Epithelial cell of proximal tubule (primary cell): Measurements from ENCODE around the gene FAM149A. TPM values are rescaled to one million over a fixed set of nuclear protein-coding genes. Genes with fewer than 3 reads are reported as not detected.

ENCODE experiments used
- DNase-seq: peaks from one replicate; pipeline ENCODE4 v3.0.0-alpha.2; 2011; ENCODE audit warnings: low read depth
- H3K4me3 ChIP-seq: 2 replicates; pipeline ENCODE4 v1.5.1; 2011; ENCODE audit warnings: low read depth, mild to moderate bottlenecking, low read length
- total RNA-seq: library from RNA; depleted of rRNA; stranded (reverse); fragments of >200 nt; gene quantifications from 2 replicates; pipeline ENCODE4 v1.2.3, GENCODE V29; 2015
- TF ChIP-seq, protein P1 (sequence below): conservative IDR thresholded peaks from 2 replicates; pipeline ENCODE4 v1.5.1; 2012; ENCODE audit warnings: low read depth, mild to moderate bottlenecking, low read length

Gene FAM149A
- total RNA-seq, 1 donor from 2014 or later = 25.1 TPM

DNA sequence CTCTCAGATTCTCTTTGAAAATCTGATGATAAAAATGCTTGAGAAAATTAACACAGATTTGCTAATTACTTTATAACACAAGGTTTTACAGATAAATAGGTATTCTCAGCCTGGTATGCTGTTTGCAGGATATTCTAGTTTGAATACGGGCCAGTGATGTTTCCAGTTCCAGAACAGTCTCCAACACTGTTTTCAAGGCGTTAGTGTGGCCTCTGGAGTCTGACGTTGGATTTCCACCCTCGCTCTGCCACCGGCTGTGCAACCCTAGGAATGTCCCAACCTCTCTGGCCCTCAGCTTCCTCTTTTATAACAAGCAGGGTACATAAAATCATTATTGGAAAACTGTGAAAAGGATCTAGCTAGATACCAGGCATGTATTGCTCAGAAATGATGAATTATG, 63.1 kb downstream of the FAM149A start:
- no peak for DNase-seq
- TF ChIP-seq, protein P1, sequence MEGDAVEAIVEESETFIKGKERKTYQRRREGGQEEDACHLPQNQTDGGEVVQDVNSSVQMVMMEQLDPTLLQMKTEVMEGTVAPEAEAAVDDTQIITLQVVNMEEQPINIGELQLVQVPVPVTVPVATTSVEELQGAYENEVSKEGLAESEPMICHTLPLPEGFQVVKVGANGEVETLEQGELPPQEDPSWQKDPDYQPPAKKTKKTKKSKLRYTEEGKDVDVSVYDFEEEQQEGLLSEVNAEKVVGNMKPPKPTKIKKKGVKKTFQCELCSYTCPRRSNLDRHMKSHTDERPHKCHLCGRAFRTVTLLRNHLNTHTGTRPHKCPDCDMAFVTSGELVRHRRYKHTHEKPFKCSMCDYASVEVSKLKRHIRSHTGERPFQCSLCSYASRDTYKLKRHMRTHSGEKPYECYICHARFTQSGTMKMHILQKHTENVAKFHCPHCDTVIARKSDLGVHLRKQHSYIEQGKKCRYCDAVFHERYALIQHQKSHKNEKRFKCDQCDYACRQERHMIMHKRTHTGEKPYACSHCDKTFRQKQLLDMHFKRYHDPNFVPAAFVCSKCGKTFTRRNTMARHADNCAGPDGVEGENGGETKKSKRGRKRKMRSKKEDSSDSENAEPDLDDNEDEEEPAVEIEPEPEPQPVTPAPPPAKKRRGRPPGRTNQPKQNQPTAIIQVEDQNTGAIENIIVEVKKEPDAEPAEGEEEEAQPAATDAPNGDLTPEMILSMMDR = no peak
- no peak overlapping the region for H3K4me3 ChIP-seq

DNA sequence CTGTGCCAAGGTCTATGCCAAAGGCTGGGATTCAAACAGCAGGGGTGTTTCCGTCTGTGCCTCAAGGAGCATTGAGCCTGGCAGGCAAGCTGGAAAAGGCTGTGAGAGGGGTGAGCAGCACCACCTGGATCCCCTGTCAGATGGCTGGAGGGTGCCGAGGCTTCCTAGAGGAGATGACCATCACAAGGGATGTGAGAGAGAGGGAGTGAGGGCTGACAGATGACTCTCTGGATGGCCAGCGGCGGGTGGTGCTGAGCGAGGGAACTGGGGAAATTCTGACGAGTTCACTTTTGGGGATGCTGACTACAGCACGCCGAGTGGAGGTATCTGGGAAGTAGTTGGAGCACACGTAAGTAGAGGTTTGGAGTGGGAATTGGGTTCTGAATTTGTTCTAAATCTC, 64.2 kb downstream of the FAM149A start:
- no peak overlapping the region for H3K4me3 ChIP-seq
- no peak for DNase-seq
- TF ChIP-seq, protein P1 = no peak

DNA sequence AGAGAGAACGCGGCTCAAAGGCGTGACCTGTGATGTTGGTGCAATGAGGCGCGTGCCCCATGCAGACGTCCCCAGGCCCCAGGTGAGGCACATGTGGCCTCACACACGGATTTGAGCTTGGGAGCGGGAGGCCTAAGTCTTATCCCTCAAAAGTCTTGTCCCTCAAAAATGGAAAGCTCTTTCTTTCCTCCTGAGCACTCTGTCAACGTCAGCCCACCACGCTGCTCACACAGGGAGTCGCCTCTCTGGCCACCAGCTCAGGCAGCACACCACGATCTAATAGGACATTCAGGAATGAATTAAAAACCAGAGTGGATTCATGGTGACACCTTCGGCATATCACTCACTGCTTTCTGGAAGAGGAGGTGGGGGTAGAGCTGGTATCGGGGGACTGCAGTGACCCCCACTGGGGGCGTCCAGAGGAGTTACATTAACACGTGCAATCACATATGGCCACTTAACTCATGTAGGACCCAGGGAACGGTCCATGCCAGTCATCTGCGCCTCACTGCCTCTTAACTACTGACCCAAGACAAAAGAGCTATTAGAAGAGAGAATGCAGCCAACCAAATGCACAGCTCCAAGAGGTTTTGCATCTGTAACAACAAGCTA, 64.9 kb downstream of the FAM149A start:
- TF ChIP-seq, protein P1 = no peak
- DNase-seq = no peak
- H3K4me3 ChIP-seq = no peak overlapping the region

DNA sequence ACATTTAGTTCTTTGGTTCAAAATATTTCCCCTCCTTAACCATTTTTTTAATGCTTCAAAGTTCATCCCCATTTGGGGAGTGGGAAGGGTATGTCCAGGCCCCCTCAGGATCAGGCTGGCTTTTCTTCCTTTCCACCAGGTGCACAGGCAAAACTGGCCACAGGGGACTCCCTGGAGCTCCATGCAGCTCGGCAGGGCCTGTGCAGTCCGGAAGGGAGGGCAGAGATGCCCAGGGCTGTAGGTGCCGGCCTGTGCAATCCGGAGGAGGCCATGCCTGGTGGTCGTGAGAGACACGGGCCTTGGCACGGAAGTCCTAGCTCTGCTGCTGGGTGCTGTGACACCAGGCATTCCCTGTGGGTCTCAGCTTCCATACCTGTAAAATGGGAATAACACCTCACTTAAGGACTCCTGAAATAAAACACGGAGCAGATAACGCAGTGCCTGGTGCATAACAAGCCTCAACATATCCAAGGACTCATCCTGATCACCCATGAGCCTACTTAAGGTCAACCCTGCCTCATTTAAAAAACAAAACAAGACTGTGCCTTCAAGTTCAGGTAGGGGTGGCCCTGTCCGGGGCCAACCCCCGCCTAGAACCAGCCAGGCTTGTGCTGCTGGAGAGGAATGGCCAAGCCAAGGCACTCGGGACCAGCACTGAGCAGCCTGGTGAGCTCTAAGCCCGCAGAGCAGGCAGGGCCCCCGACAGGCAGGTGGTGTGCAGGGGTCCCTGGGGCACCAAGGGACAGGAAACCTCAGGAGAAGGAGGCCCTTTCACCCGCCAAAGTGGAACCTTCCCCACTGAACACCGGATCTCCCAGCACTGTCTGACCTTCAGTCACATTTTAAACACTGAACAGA, 65.7 kb downstream of the FAM149A start:
- TF ChIP-seq, protein P1 = peak; percentile 43
- no peak for DNase-seq
- H3K4me3 ChIP-seq = no peak overlapping the region

DNA sequence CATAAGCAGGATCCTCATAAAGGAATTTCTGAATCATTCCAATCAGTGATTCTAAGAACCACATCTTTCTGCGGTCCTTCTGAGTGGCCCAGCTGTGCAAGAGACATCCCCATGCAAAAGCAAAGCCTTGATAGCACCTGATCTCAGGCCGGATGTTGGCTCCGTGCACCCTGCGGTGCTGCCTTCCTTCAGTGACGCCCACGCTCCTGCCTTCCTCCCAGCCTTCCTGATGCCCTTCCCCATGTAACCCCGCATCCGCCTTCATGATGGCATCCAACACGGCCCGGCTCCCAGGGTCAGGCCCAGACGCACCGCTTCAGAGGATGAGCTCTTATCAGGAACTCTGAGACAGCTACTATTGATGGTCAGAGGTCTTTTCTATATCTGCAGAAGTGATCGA, 66.5 kb downstream of the FAM149A start:
- TF ChIP-seq, protein P1 = no peak
- DNase-seq = no peak
- no peak overlapping the region for H3K4me3 ChIP-seq

DNA sequence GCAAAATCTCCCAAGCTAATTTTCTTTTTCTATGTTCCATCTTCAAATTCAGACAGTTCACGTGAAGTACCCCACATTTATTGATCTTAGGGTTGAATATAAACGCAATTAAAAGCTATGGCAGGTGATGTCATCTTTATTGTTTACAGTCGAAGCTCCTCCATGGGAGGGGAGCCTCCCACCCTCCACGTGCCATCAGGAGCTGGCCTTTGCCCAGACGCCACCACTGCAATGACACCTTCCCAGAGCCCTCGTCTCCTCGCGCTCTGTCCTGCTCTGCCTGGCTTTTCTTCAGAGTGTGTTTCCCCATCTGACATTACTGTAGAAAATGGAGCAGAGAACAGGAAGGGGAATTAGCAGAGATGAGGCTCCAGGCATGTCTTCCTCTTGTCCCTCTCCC, 68.0 kb downstream of the FAM149A start:
- no peak for DNase-seq
- H3K4me3 ChIP-seq = no peak overlapping the region
- TF ChIP-seq, protein P1 = no peak

DNA sequence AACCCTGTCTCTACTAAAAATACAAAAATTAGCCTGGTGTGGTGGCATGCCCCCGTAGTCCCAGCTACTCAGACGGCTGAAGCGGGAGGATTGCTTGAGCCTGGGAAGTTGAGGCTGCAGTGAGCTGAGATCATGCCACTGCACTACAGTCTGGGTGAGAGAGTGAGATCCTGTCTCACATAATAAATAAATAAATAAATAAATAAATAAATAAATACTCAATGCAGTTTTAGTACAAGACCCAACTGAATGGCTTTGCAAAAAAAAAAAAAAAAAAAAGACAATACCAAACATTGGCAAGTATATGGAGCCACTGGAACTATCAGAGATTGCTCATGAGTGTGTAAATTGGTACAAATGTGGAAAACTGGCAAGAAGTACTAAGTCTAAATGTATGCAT, 83.6 kb downstream of the FAM149A start:
- TF ChIP-seq, protein P1 = no peak
- DNase-seq = no peak
- H3K4me3 ChIP-seq = no peak overlapping the region
